GM23338 (cell line): Measurements from ENCODE around the gene RHBDD1. TPM values are rescaled to one million over a fixed set of nuclear protein-coding genes. Genes with fewer than 3 reads are reported as not detected.

Source experiments
- ATAC-seq: fragments of 200-7000 bp; cut with Tn5 transposase; 3 replicates; pipeline ENCODE4 v1.9.1; 2020
- DNase-seq: peaks from one replicate; pipeline ENCODE4 v3.0.0-alpha.2; 2015; ENCODE audit warnings: low spot score
- H2AFZ ChIP-seq: fragments of 200-600 bp; sonication (generic); 2 replicates; pipeline ENCODE4 v1.8.0; 2016; ENCODE audit warnings: antibody characterized with exemption, mild to moderate bottlenecking, moderate library complexity
- H3F3A ChIP-seq: fragments of 200-600 bp; sonication (generic); replicated peaks from 2 replicates; pipeline ENCODE4 v1.8.0; 2017; ENCODE audit warnings: antibody characterized with exemption, mixed run types, low read depth
- H3K27ac ChIP-seq: fragments of 200-600 bp; sonication (generic); 2 replicates; pipeline ENCODE4 v1.6.1; 2016; ENCODE audit warnings: low read depth
- H3K27me3 ChIP-seq: fragments of 200-600 bp; sonication (generic); 2 replicates; pipeline ENCODE4 v1.8.0; 2016; ENCODE audit warnings: mild to moderate bottlenecking, mixed run types, moderate library complexity; ENCODE audit not compliant: insufficient read depth
- H3K36me3 ChIP-seq: fragments of 200-600 bp; sonication (generic); 2 replicates; pipeline ENCODE4 v1.8.0; 2016; ENCODE audit warnings: mild to moderate bottlenecking; ENCODE audit not compliant: insufficient read depth
- H3K4me1 ChIP-seq: fragments of 200-600 bp; sonication (generic); 2 replicates; pipeline ENCODE4 v1.8.0; 2016; ENCODE audit warnings: mild to moderate bottlenecking, moderate library complexity; ENCODE audit not compliant: insufficient read depth
- H3K4me2 ChIP-seq: fragments of 200-600 bp; sonication (generic); 2 replicates; pipeline ENCODE4 v1.7.1; 2017; ENCODE audit warnings: mixed run types
- H3K4me3 ChIP-seq: fragments of 200-600 bp; sonication (generic); 2 replicates; pipeline ENCODE4 v1.6.1; 2016; ENCODE audit warnings: mixed run types
- H3K79me2 ChIP-seq: fragments of 200-600 bp; sonication (generic); replicated peaks from 2 replicates; pipeline ENCODE4 v1.8.0; 2017; ENCODE audit warnings: mild to moderate bottlenecking; ENCODE audit not compliant: insufficient read depth
- H3K9me2 ChIP-seq: fragments of 200-600 bp; sonication (generic); 2 replicates; pipeline ENCODE4 v1.8.0; 2017; ENCODE audit not compliant: insufficient read depth
- H4K20me1 ChIP-seq: fragments of 200-600 bp; sonication (generic); replicated peaks from 2 replicates; pipeline ENCODE4 v1.8.0; 2017; ENCODE audit warnings: mild to moderate bottlenecking; ENCODE audit not compliant: insufficient read depth
- H3K27ac Mint-ChIP-seq: 2 replicates; pipeline ENCODE4 v1.8.0; 2020; ENCODE audit warnings: inconsistent platforms, mild to moderate bottlenecking, moderate library complexity, mixed read lengths
- H3K27me3 Mint-ChIP-seq: 3 replicates; pipeline ENCODE4 v1.8.0; 2022; ENCODE audit warnings: low read depth, mild to moderate bottlenecking, moderate library complexity, mixed read lengths, inconsistent platforms; ENCODE audit not compliant: insufficient read depth, poor library complexity
- H3K36me3 Mint-ChIP-seq: 3 replicates; pipeline ENCODE4 v1.8.0; 2021; ENCODE audit warnings: low read depth, mild to moderate bottlenecking, inconsistent platforms, moderate library complexity, mixed read lengths
- H3K4me1 Mint-ChIP-seq: 3 replicates; pipeline ENCODE4 v1.8.0; 2020; ENCODE audit warnings: mild to moderate bottlenecking, inconsistent platforms, mixed read lengths
- H3K4me3 Mint-ChIP-seq: 3 replicates; pipeline ENCODE4 v1.8.0; 2021; ENCODE audit warnings: moderate library complexity, mild to moderate bottlenecking, inconsistent platforms, mixed read lengths
- H3K9me3 Mint-ChIP-seq: 3 replicates; pipeline ENCODE4 v1.8.0; 2020; ENCODE audit warnings: moderate library complexity, mild to moderate bottlenecking, inconsistent platforms, mixed read lengths
- CREB1 ChIP-seq: fragments of 250-450 bp; sonication (Bioruptor Pico); IDR thresholded peaks from 2 replicates; pipeline ENCODE4 v1.5.0; 2020; ENCODE audit warnings: low read depth, mild to moderate bottlenecking, moderate library complexity
- CTCF ChIP-seq, 2 experiments: fragments of 200-600 bp in 1 of 2; sonication (generic) in 1 of 2; conservative IDR thresholded peaks; 2 replicates each; pipeline versions ENCODE4 v1.5.1 to v1.6.1; 2016 to 2017; ENCODE audit warnings: antibody characterized with exemption in 2 of 2, low read depth in 2 of 2, mild to moderate bottlenecking in 2 of 2, moderate library complexity in 1 of 2
- ETS1 ChIP-seq: IDR thresholded peaks from 2 replicates; pipeline ENCODE4 v1.6.1; 2016; ENCODE audit warnings: antibody characterized with exemption
- EZH2 ChIP-seq: fragments of 200-600 bp; sonication (generic); IDR thresholded peaks from one replicate; pipeline ENCODE4 v1.8.0; 2017; ENCODE audit warnings: antibody characterized with exemption, mild to moderate bottlenecking, low read depth; ENCODE audit not compliant: unreplicated experiment
- EZH2phosphoT487 ChIP-seq: fragments of 200-600 bp; sonication (generic); IDR thresholded peaks from one replicate; pipeline ENCODE4 v1.8.1; 2018; ENCODE audit warnings: antibody characterized with exemption; ENCODE audit not compliant: unreplicated experiment
- JUNB ChIP-seq: IDR thresholded peaks from one replicate; pipeline ENCODE4 v1.6.1; 2016; ENCODE audit warnings: antibody characterized with exemption; ENCODE audit not compliant: unreplicated experiment
- NANOG ChIP-seq: IDR thresholded peaks from 2 replicates; pipeline ENCODE4 v1.6.1; 2016; ENCODE audit warnings: antibody characterized with exemption, borderline replicate concordance
- POLR2AphosphoS5 ChIP-seq: IDR thresholded peaks from 2 replicates; pipeline ENCODE4 v1.6.1; 2016; ENCODE audit warnings: antibody characterized with exemption, low read depth
- STAT1 ChIP-seq: IDR thresholded peaks from one replicate; pipeline ENCODE4 v1.6.1; 2016; ENCODE audit warnings: antibody characterized with exemption; ENCODE audit not compliant: unreplicated experiment
- ZNF114 ChIP-seq: fragments of 250-450 bp; sonication (Bioruptor Pico); IDR thresholded peaks from 2 replicates; pipeline ENCODE4 v1.5.0; 2020; ENCODE audit warnings: mild to moderate bottlenecking, moderate library complexity
- ZNF331 ChIP-seq: fragments of 250-450 bp; sonication (Bioruptor Pico); IDR thresholded peaks from 2 replicates; pipeline ENCODE4 v1.5.0; 2020; ENCODE audit warnings: low read depth, mild to moderate bottlenecking, moderate library complexity
- polyA plus RNA-seq: library from polyadenylated mRNA; unstranded; fragments of >200 nt; fragmentation: Nextera tagmentation; extraction: Ambion mirVana; gene quantifications from 2 replicates; pipeline ENCODE4 v1.2.1, GENCODE V29; 2016
- total RNA-seq: library from RNA; depleted of rRNA; stranded (reverse); fragments of >200 nt; shearing (Covaris generic); gene quantifications from 2 replicates; pipeline ENCODE4 v1.2.3, GENCODE V29; 2014
- TF ChIP-seq, protein P1 (sequence below): IDR thresholded peaks from one replicate; pipeline ENCODE4 v1.6.1; 2018; ENCODE audit warnings: antibody characterized with exemption; ENCODE audit not compliant: unreplicated experiment
- TF ChIP-seq, protein P2 (sequence below): fragments of 250-450 bp; sonication (Bioruptor Pico); IDR thresholded peaks from 2 replicates; pipeline ENCODE4 v1.5.0; 2020; ENCODE audit warnings: mild to moderate bottlenecking, moderate library complexity

RHBDD1 gene
- total and polyA plus RNA-seq, 2 experiments from 2014 or later = 7.3 to 13.0 TPM

GRCh38 chr2:226909126-226909525 lies 73.3 kb downstream of the RHBDD1 start:
- no peak overlapping the region for H3K4me3 ChIP-seq
- no peak for ATAC-seq
- no peaks in the 10 kb centered on the region for H3K79me2 ChIP-seq
- H3K36me3 ChIP-seq = no peaks in the 10 kb centered on the region
- H3K36me3 Mint-ChIP-seq = no peaks in the 10 kb centered on the region
- H3K4me3 Mint-ChIP-seq = no peak overlapping the region
- TF ChIP-seq CTCF (conservative IDR thresholded peaks at IDR 0.05; ENCODE audit: low read depth in 2 of 2) (no peak), POLR2AphosphoS5 (no peak), EZH2phosphoT487 (no peak), ZNF114 (CRISPR knock-in tag) (no peak), STAT1 (no peak), EZH2 (no peak), ETS1 (no peak), ZNF331 (CRISPR knock-in tag) (no peak), CREB1 (CRISPR knock-in tag) (no peak), NANOG (no peak), JUNB (no peak)
- TF ChIP-seq, protein P1, sequence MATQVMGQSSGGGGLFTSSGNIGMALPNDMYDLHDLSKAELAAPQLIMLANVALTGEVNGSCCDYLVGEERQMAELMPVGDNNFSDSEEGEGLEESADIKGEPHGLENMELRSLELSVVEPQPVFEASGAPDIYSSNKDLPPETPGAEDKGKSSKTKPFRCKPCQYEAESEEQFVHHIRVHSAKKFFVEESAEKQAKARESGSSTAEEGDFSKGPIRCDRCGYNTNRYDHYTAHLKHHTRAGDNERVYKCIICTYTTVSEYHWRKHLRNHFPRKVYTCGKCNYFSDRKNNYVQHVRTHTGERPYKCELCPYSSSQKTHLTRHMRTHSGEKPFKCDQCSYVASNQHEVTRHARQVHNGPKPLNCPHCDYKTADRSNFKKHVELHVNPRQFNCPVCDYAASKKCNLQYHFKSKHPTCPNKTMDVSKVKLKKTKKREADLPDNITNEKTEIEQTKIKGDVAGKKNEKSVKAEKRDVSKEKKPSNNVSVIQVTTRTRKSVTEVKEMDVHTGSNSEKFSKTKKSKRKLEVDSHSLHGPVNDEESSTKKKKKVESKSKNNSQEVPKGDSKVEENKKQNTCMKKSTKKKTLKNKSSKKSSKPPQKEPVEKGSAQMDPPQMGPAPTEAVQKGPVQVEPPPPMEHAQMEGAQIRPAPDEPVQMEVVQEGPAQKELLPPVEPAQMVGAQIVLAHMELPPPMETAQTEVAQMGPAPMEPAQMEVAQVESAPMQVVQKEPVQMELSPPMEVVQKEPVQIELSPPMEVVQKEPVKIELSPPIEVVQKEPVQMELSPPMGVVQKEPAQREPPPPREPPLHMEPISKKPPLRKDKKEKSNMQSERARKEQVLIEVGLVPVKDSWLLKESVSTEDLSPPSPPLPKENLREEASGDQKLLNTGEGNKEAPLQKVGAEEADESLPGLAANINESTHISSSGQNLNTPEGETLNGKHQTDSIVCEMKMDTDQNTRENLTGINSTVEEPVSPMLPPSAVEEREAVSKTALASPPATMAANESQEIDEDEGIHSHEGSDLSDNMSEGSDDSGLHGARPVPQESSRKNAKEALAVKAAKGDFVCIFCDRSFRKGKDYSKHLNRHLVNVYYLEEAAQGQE = no peak
- TF ChIP-seq, protein P2, sequence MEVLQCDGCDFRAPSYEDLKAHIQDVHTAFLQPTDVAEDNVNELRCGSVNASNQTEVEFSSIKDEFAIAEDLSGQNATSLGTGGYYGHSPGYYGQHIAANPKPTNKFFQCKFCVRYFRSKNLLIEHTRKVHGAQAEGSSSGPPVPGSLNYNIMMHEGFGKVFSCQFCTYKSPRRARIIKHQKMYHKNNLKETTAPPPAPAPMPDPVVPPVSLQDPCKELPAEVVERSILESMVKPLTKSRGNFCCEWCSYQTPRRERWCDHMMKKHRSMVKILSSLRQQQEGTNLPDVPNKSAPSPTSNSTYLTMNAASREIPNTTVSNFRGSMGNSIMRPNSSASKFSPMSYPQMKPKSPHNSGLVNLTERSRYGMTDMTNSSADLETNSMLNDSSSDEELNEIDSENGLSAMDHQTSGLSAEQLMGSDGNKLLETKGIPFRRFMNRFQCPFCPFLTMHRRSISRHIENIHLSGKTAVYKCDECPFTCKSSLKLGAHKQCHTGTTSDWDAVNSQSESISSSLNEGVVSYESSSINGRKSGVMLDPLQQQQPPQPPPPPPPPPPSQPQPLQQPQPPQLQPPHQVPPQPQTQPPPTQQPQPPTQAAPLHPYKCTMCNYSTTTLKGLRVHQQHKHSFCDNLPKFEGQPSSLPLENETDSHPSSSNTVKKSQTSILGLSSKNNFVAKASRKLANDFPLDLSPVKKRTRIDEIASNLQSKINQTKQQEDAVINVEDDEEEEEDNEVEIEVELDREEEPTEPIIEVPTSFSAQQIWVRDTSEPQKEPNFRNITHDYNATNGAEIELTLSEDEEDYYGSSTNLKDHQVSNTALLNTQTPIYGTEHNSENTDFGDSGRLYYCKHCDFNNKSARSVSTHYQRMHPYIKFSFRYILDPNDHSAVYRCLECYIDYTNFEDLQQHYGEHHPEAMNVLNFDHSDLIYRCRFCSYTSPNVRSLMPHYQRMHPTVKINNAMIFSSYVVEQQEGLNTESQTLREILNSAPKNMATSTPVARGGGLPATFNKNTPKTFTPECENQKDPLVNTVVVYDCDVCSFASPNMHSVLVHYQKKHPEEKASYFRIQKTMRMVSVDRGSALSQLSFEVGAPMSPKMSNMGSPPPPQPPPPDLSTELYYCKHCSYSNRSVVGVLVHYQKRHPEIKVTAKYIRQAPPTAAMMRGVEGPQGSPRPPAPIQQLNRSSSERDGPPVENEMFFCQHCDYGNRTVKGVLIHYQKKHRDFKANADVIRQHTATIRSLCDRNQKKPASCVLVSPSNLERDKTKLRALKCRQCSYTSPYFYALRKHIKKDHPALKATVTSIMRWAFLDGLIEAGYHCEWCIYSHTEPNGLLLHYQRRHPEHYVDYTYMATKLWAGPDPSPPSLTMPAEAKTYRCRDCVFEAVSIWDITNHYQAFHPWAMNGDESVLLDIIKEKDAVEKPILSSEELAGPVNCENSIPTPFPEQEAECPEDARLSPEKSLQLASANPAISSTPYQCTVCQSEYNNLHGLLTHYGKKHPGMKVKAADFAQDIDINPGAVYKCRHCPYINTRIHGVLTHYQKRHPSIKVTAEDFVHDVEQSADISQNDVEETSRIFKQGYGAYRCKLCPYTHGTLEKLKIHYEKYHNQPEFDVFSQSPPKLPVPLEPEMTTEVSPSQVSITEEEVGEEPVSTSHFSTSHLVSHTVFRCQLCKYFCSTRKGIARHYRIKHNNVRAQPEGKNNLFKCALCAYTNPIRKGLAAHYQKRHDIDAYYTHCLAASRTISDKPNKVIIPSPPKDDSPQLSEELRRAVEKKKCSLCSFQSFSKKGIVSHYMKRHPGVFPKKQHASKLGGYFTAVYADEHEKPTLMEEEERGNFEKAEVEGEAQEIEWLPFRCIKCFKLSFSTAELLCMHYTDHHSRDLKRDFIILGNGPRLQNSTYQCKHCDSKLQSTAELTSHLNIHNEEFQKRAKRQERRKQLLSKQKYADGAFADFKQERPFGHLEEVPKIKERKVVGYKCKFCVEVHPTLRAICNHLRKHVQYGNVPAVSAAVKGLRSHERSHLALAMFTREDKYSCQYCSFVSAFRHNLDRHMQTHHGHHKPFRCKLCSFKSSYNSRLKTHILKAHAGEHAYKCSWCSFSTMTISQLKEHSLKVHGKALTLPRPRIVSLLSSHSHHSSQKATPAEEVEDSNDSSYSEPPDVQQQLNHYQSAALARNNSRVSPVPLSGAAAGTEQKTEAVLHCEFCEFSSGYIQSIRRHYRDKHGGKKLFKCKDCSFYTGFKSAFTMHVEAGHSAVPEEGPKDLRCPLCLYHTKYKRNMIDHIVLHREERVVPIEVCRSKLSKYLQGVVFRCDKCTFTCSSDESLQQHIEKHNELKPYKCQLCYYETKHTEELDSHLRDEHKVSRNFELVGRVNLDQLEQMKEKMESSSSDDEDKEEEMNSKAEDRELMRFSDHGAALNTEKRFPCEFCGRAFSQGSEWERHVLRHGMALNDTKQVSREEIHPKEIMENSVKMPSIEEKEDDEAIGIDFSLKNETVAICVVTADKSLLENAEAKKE (CRISPR knock-in tag) = no peak
- no peaks in the 10 kb centered on the region for H3K4me1 ChIP-seq
- no peak overlapping the region for H3K4me2 ChIP-seq
- H3K9me3 Mint-ChIP-seq = no peaks in the 10 kb centered on the region
- H3K27ac ChIP-seq = no peak overlapping the region
- DNase-seq = no peak
- no peaks in the 10 kb centered on the region for H3K9me2 ChIP-seq
- no peaks in the 10 kb centered on the region for H4K20me1 ChIP-seq
- no peaks in the 10 kb centered on the region for H3K27me3 ChIP-seq
- H3K27ac Mint-ChIP-seq = no peak overlapping the region; the same call in 1 of the 2 replicates
- peaks cover 1% of the 10 kb centered on the region for H3K27me3 Mint-ChIP-seq
- H2AFZ ChIP-seq = no peak overlapping the region
- H3K4me1 Mint-ChIP-seq = no peaks in the 10 kb centered on the region
- H3F3A ChIP-seq = no peaks in the 10 kb centered on the region
